GM12872 (cell line): Measurements from ENCODE around the gene TTL.

Experiments used
- CTCF ChIP-seq: IDR thresholded peaks from 3 replicates; pipeline ENCODE4 v1.5.1; 2011; ENCODE audit warnings: low read depth, mild to moderate bottlenecking, low read length, moderate library complexity; ENCODE audit not compliant: insufficient read depth

The TTL gene

GRCh38 chr2:112481050-112481527, 867 bp upstream of the TTL start:
- TF ChIP-seq CTCF = peak; percentile 91

- TF ChIP-seq CTCF = no peak
Observed at GRCh38 chr2:112482309-112483041, 519 bp downstream of the TTL start.

- no peak for TF ChIP-seq CTCF
Observed at GRCh38 chr2:112483042-112483473, 1.1 kb downstream of the TTL start.

GRCh38 chr2:112483831-112484230, 1.9 kb downstream of the TTL start:
- TF ChIP-seq CTCF = no peak

GRCh38 chr2:112485849-112486248, 3.9 kb downstream of the TTL start:
- no peak for TF ChIP-seq CTCF

GRCh38 chr2:112486895-112487294, 4.9 kb downstream of the TTL start:
- TF ChIP-seq CTCF = no peak

GRCh38 chr2:112487444-112487961, 5.5 kb downstream of the TTL start:
- TF ChIP-seq CTCF = no peak
